Hair follicular keratinocyte (primary cell): Measurements from ENCODE around the gene KIF11. TPM values are rescaled to one million over a fixed set of nuclear protein-coding genes. Genes with fewer than 3 reads are reported as not detected.

Experiments
- total RNA-seq: library from RNA; depleted of rRNA; stranded (reverse); fragments of >200 nt; gene quantifications from 2 replicates; pipeline ENCODE4 v1.2.3, GENCODE V29; 2015

Gene KIF11
- 8.4 and 25.1 TPM in 2 replicates for total RNA-seq

DNA sequence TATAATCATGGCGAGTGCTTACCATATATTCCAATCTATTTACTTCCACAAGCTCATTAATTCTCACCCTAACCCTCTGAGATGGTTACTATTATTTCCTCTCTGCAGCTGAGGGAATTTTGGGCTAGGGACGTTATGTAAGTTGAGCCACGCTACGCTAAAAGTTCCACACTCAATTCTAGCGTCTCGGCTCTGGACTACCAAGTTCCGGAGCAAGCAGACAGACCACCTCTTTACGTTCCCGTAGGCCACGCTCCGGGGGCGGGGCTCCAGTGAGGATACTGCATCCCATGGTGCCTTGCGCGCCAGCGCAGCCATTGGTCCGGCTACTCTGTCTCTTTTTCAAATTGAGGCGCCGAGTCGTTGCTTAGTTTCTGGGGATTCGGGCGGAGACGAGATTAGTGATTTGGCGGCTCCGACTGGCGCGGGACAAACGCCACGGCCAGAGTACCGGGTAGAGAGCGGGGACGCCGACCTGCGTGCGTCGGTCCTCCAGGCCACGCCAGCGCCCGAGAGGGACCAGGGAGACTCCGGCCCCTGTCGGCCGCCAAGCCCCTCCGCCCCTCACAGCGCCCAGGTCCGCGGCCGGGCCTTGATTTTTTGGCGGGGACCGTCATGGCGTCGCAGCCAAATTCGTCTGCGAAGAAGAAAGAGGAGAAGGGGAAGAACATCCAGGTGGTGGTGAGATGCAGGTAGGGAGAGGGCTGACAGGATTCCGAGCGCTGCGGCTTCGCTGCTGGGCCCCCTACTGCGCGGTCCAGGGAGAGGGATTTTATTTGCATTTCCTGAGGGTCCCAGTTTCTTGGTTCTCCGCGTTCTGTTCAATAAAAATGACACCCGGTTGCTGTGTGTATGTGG is at the start of gene KIF11:
KIF11 (plus strand) TSS at position 370 of the 858 bp plus-strand sequence; CDS start at position 616, 246 bp downstream.

DNA sequence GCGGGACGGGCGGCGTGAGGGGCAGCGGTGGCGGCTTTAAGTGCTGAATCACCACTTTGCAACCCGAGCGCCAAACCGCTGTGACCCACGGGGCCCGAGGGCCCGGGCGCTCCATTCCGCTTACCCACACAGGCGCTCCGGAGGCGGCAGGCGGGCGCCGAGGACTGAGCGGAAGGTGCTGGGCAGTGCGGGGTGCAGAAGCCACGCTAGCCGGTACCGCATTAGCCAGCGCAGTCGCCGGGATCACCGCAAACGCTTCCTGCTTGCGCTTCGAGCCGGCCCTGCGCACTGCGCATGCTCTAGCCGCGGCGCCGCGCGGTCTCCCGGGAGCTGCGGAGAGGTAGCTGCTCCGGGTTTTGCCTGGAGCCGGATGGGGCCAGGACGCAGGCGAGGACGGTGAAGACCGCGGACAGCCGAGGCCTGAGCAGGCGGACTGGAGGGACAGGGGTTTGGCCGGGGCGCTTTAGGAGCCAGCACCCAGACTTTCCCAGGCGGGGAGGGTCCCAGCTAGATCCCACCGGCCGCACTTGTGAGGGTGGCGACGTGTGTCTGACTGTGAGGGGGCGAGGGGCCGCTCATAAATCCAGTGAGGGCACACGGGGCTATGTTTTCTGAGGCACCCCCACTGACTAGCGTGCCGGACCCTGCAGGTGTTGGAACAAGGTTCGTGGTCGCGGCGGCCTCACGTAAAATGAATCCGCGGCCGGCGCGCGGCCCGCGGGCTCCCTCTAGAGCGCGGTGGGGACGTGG is 19.0 kb upstream of the KIF11 start, which contains the start of gene IDE:
IDE (minus strand) TSS at position 296 of the 750 bp plus-strand sequence; CDS start at position 222, 74 bp downstream.

GRCh38 chr10:92689663-92690210 is 96.8 kb downstream of the KIF11 start, which contains the start of gene HHEX:
HHEX (plus strand) TSS chr10:92689955; CDS start chr10:92689987, 32 bp downstream.

Other genes with a start within 250 kb of the KIF11 start
- gene IDE, start 19.0 kb upstream of the KIF11 start, total RNA-seq, result 18.4 and 21.2 TPM in 2 replicates
- 0.19 TPM in 1 of 2 replicates, not detected in the other for gene HHEX, start 96.8 kb downstream of the KIF11 start, total RNA-seq